IMR-90 (cell line): ENCODE results near the gene FRY. TPM values are rescaled to one million over a fixed set of nuclear protein-coding genes. Genes with fewer than 3 reads are reported as not detected.

Experiments used
- ATAC-seq: fragments of 200-7000 bp; cut with Tn5 transposase; 2 replicates; pipeline ENCODE4 v1.9.1; 2020; ENCODE audit warnings: low read depth, mild to moderate bottlenecking, moderate library complexity
- BruUV-seq: library from RNA; stranded (reverse); fragments of 400-500 nt; replicated peaks from 2 replicates; lab custom pipeline; 2021; lab: Mats Ljungman, UMichigan
- CTCF ChIA-PET: fragments of 300-600 bp; formaldehyde crosslinking; extraction: SDS; loops from one replicate; lab custom pipeline; 2021; ENCODE audit warnings: antibody characterized with exemption; lab: Yijun Ruan, JAX
- POLR2A ChIA-PET: fragments of 300-600 bp; sonication (Branson Sonifier 250); formaldehyde crosslinking; loops from one replicate; lab custom pipeline; 2022; ENCODE audit warnings: antibody characterized with exemption; ENCODE audit not compliant: unreplicated experiment; lab: Charles Lee
- DNase-seq: peaks from one replicate; pipeline ENCODE4 v3.0.0; 2013
- H2AFZ ChIP-seq: replicated peaks from 2 replicates; pipeline ENCODE3; 2013; ENCODE audit warnings: low read length, mild to moderate bottlenecking; ENCODE audit not compliant: poor library complexity
- H2AK5ac ChIP-seq: 2 replicates; pipeline ENCODE4 v1.6.1; 2013; ENCODE audit warnings: low read depth, low read length, inconsistent platforms
- H2AK9ac ChIP-seq: replicated peaks from 2 replicates; pipeline ENCODE3; 2013; ENCODE audit warnings: mild to moderate bottlenecking, low read depth, low read length, moderate library complexity; ENCODE audit not compliant: poor library complexity
- H2BK120ac ChIP-seq: 2 replicates; pipeline ENCODE4 v1.6.1; 2013; ENCODE audit warnings: low read depth, low read length, inconsistent platforms
- H2BK15ac ChIP-seq: 3 replicates; pipeline ENCODE4 v1.6.1; 2013; ENCODE audit warnings: low read depth, low read length, inconsistent platforms
- H2BK20ac ChIP-seq: 2 replicates; pipeline ENCODE4 v1.6.1; 2013; ENCODE audit warnings: low read depth, mild to moderate bottlenecking, inconsistent platforms, low read length, moderate library complexity
- H2BK5ac ChIP-seq: 2 replicates; pipeline ENCODE4 v1.6.1; 2013; ENCODE audit warnings: mild to moderate bottlenecking, low read depth, low read length, inconsistent platforms; ENCODE audit not compliant: poor library complexity, severe bottlenecking
- H3K14ac ChIP-seq: replicated peaks from 2 replicates; pipeline ENCODE4 v1.6.1; 2013; ENCODE audit warnings: low read depth, low read length, inconsistent platforms
- H3K18ac ChIP-seq: 2 replicates; pipeline ENCODE4 v1.6.1; 2013; ENCODE audit warnings: low read depth, low read length, control low read depth
- H3K23ac ChIP-seq: 2 replicates; pipeline ENCODE4 v1.6.1; 2013; ENCODE audit warnings: low read depth, low read length, inconsistent platforms
- H3K27ac ChIP-seq: 2 replicates; pipeline ENCODE4 v1.5.1; 2013; ENCODE audit warnings: mild to moderate bottlenecking, control low read depth, low read length; ENCODE audit not compliant: insufficient read depth
- H3K27me3 ChIP-seq: 2 replicates; pipeline ENCODE4 v1.6.1; 2013; ENCODE audit warnings: low read length; ENCODE audit not compliant: control insufficient read depth, insufficient read depth
- H3K36me3 ChIP-seq: 2 replicates; pipeline ENCODE4 v1.6.1; 2013; ENCODE audit warnings: low read length, mixed read lengths; ENCODE audit not compliant: control insufficient read depth, insufficient read depth
- H3K4ac ChIP-seq: 2 replicates; pipeline ENCODE4 v1.6.1; 2013; ENCODE audit warnings: low read depth, low read length, inconsistent platforms
- H3K4me1 ChIP-seq: 2 replicates; pipeline ENCODE4 v1.6.1; 2013; ENCODE audit warnings: low read length, mixed read lengths; ENCODE audit not compliant: control insufficient read depth, insufficient read depth
- H3K4me2 ChIP-seq: 2 replicates; pipeline ENCODE4 v1.6.1; 2013; ENCODE audit warnings: low read depth, mild to moderate bottlenecking, control low read depth, low read length, moderate library complexity
- H3K4me3 ChIP-seq: 2 replicates; pipeline ENCODE4 v1.5.1; 2013; ENCODE audit warnings: low read depth, mild to moderate bottlenecking, control low read depth, low read length, moderate library complexity; ENCODE audit not compliant: insufficient read depth
- H3K56ac ChIP-seq: 2 replicates; pipeline ENCODE4 v1.6.1; 2013; ENCODE audit warnings: low read length, inconsistent platforms; ENCODE audit not compliant: insufficient read depth; ENCODE audit errors: extremely low read depth
- H3K79me1 ChIP-seq, 2 experiments: 2 replicates each; pipeline ENCODE4 v1.6.1; 2013; ENCODE audit warnings: low read length in 2 of 2, inconsistent platforms in 1 of 2, low read depth in 1 of 2
- H3K9ac ChIP-seq: 2 replicates; pipeline ENCODE4 v1.6.1; 2013; ENCODE audit warnings: low read depth, low read length, control low read depth
- H3K9me1 ChIP-seq: 2 replicates; pipeline ENCODE4 v1.6.1; 2013; ENCODE audit warnings: low read length, inconsistent platforms; ENCODE audit not compliant: insufficient read depth
- H3K9me3 ChIP-seq: 2 replicates; pipeline ENCODE4 v1.6.1; 2013; ENCODE audit warnings: low read length; ENCODE audit not compliant: control insufficient read depth, insufficient read depth
- H4K20me1 ChIP-seq: 2 replicates; pipeline ENCODE4 v1.6.1; 2013; ENCODE audit warnings: low read length, inconsistent platforms; ENCODE audit not compliant: insufficient read depth
- H4K5ac ChIP-seq: 2 replicates; pipeline ENCODE4 v1.6.1; 2013; ENCODE audit warnings: mild to moderate bottlenecking, low read depth, low read length, control low read depth
- H4K8ac ChIP-seq, 2 experiments: 2 replicates each; pipeline ENCODE4 v1.6.1; 2013; ENCODE audit warnings: low read depth in 2 of 2, low read length in 2 of 2, control low read depth in 1 of 2, inconsistent platforms in 1 of 2
- H4K91ac ChIP-seq: 2 replicates; pipeline ENCODE4 v1.6.1; 2013; ENCODE audit warnings: low read depth, low read length, inconsistent platforms; ENCODE audit not compliant: insufficient read depth
- CEBPB ChIP-seq: IDR thresholded peaks from 2 replicates; pipeline ENCODE4 v1.6.1; 2012; ENCODE audit warnings: low read depth, low read length, improper control_type of control experiment
- CTCF ChIP-seq: conservative IDR thresholded peaks from 2 replicates; pipeline ENCODE4 v1.5.1; 2012; ENCODE audit warnings: mild to moderate bottlenecking, low read depth, low read length, improper control_type of control experiment
- FOS ChIP-seq: fragments of 150-350 bp; IDR thresholded peaks from 2 replicates; pipeline ENCODE4 v1.6.1; 2016; ENCODE audit warnings: low read depth, low read length
- MAFK ChIP-seq: IDR thresholded peaks from 2 replicates; pipeline ENCODE4 v1.6.1; 2012; ENCODE audit warnings: low read depth, low read length, improper control_type of control experiment
- MAZ ChIP-seq: IDR thresholded peaks from 2 replicates; pipeline ENCODE4 v1.6.1; 2012; ENCODE audit warnings: low read depth, mild to moderate bottlenecking, low read length, improper control_type of control experiment, moderate library complexity, borderline replicate concordance
- POLR2A ChIP-seq: IDR thresholded peaks from 2 replicates; pipeline ENCODE4 v1.6.1; 2012; ENCODE audit warnings: mild to moderate bottlenecking, low read depth, low read length
- RCOR1 ChIP-seq: IDR thresholded peaks from 2 replicates; pipeline ENCODE4 v1.6.1; 2012; ENCODE audit warnings: mild to moderate bottlenecking, low read length, improper control_type of control experiment; ENCODE audit not compliant: insufficient replicate concordance
- RFX5 ChIP-seq: IDR thresholded peaks from 2 replicates; pipeline ENCODE4 v1.8.0; 2012; ENCODE audit warnings: low read depth, mild to moderate bottlenecking, low read length, moderate library complexity
- SMC3 ChIP-seq: fragments of 150-350 bp; IDR thresholded peaks from 2 replicates; pipeline ENCODE4 v1.6.1; 2016; ENCODE audit warnings: low read depth, mild to moderate bottlenecking, antibody characterized with exemption, low read length, moderate library complexity
- WGBS, 2 experiments: methylation state at CpG; one replicate each; pipeline versions ENCODE4 v1.1.5 to v1.1.7; 2013; ENCODE audit warnings: missing lambda C conversion rate in 2 of 2; ENCODE audit not compliant: insufficient read length in 1 of 2; ENCODE audit errors: extremely low coverage in 2 of 2; 5-methylcytosine and 5-hydroxymethylcytosine counted together
- dilution Hi-C: fragments of 300-500 bp; cut with HindIII; formaldehyde crosslinking; loops from one replicate; pipeline ENCODE4 v1.14.3; 2018; ENCODE audit warnings: low sequenced_read_pairs; ENCODE audit not compliant: unreplicated experiment
- in situ Hi-C: fragments of 300-500 bp; cut with MboI; formaldehyde crosslinking; loops from 3 replicates; pipeline ENCODE4 v1.14.3; 2019; ENCODE audit warnings: low sequenced_read_pairs, inconsistent platforms, mixed read lengths
- intact Hi-C: fragments of 100-400 bp; cut with micrococcal nuclease; formaldehyde crosslinking; loops from 2 replicates; pipeline ENCODE4 v1.10.0; 2022
- polyA plus RNA-seq, 3 experiments: library from polyadenylated mRNA; depleted of rRNA; stranded (reverse); fragments of >200 nt; gene quantifications; 2 replicates each; pipeline ENCODE4 v1.2.3, GENCODE V29; 2012; ENCODE audit warnings: low replicate concordance in 1 of 3
- total RNA-seq: library from RNA; depleted of rRNA; stranded (reverse); fragments of >200 nt; gene quantifications from 2 replicates; pipeline ENCODE4 v1.2.3, GENCODE V29; 2012

FRY gene
- total and polyA plus RNA-seq, 2 of the 4 experiments (the other 2 are of a cell fraction), result 3.0 to 4.8 TPM

- Histone ChIP-seq H2AFZ (no peak overlapping the region), H3K4me3 (no peak overlapping the region), H3K4me1 (peaks cover 2% of the 10 kb centered on the region; the same call in 1 of the 2 replicates), H2BK5ac (no peak overlapping the region), H3K18ac (no peak overlapping the region), H3K27me3 (no peaks in the 10 kb centered on the region), H3K9me3 (no peaks in the 10 kb centered on the region), H3K4me2 (no peak overlapping the region), H3K79me1 (no peaks in the 10 kb centered on the region), H3K27ac (no peak overlapping the region), H3K23ac (no peak overlapping the region), H4K5ac (no peak overlapping the region), H2BK15ac (no peak overlapping the region), H3K36me3 (no peaks in the 10 kb centered on the region; the same call in 1 of the 2 replicates), H3K14ac (no peak overlapping the region), H3K56ac (no peak overlapping the region), H4K20me1 (no peaks in the 10 kb centered on the region), H4K91ac (no peak overlapping the region), H3K4ac (no peak overlapping the region), H3K9me1 (0 out of 2 replicates have a peak, but pooled peaks cover 3% of the 10 kb centered on the region), H3K9ac (no peak overlapping the region), H2AK9ac (no peak overlapping the region), H2AK5ac (no peak overlapping the region), H2BK20ac (no peak overlapping the region), H2BK120ac (no peak overlapping the region), H4K8ac (no peak overlapping the region)
- in situ Hi-C loops, result no loop called here
- DNase-seq (no peak), ATAC-seq (no peak)
- no TSS peak for BruUV-seq
- dilution Hi-C loops, result no loop called here
- TF ChIP-seq RCOR1, result no peak
- no peak for TF ChIP-seq CEBPB
- TF ChIP-seq MAFK, result no peak
- TF ChIP-seq CTCF, result no peak
- no peak for TF ChIP-seq FOS
- TF ChIP-seq SMC3, result no peak
- TF ChIP-seq MAZ, result no peak
- TF ChIP-seq POLR2A, result no peak
- TF ChIP-seq RFX5, result no peak
- intact Hi-C loops, result no loop called here
- POLR2A ChIA-PET, result no interaction called here
- WGBS, 2 experiments, result no CpG with 5 or more reads among the region's 1 CpG
- CTCF ChIA-PET, result no interaction called here
These were observed 82.0 kb downstream of the FRY start for GRCh38 chr13:32113532-32113931.
